Pancreas (tissue), 10 donors: ENCODE results near the gene SYNPO2. TPM values are rescaled to one million over a fixed set of nuclear protein-coding genes. Genes with fewer than 3 reads are reported as not detected.

Source experiments
- ATAC-seq, 4 donors: fragments of 200-7000 bp; cut with Tn5 transposase; one replicate each; pipeline versions ENCODE4 v1.8.0 to v1.9.1; 2020; ENCODE audit warnings: mild to moderate bottlenecking in 4 of 4, moderate library complexity in 4 of 4
- DNase-seq, 6 donors: peaks; one replicate each; pipeline ENCODE4 v3.0.0-alpha.2; 2020
- FAIRE-seq: peaks from 2 replicates; lab custom pipeline; 2012; peaks lifted over from hg19 to GRCh38; lab: Jason Lieb, UNC
- H3K27ac ChIP-seq, 4 donors: fragments of 200-600 bp; sonication (generic); 1 replicate in 3 of 4; 2 replicates in 1 of 4; pipeline versions ENCODE4 v1.5.0 to v1.8.0; 2020
- H3K27me3 ChIP-seq, 4 donors: fragments of 200-600 bp; one replicate each; pipeline ENCODE4 v1.8.0; 2021
- H3K36me3 ChIP-seq, 3 donors: fragments of 200-600 bp; sonication (generic) in 1 of 3; one replicate each; pipeline versions ENCODE4 v1.5.0 to v1.8.0; 2020 to 2021
- H3K4me1 ChIP-seq, 3 donors: fragments of 200-600 bp; one replicate each; pipeline ENCODE4 v1.8.0; 2021
- H3K4me3 ChIP-seq, 4 donors: fragments of 200-600 bp; sonication (generic) in 2 of 4; one replicate each; pipeline versions ENCODE4 v1.5.0 to v1.8.0; 2020 to 2021
- H3K9me3 ChIP-seq, 4 donors: fragments of 200-600 bp; one replicate each; pipeline ENCODE4 v1.8.0; 2021
- CTCF ChIP-seq, 4 donors: fragments of 200-600 bp; sonication (generic) in 3 of 4; IDR thresholded peaks; one replicate each; pipeline versions ENCODE4 v1.5.0 to v1.8.0; 2021; ENCODE audit warnings: antibody characterized with exemption in 4 of 4
- WGBS, 2 donors: extraction: QIAGEN DNeasy Blood & Tissue Kit; methylation state at CpG; one replicate each; pipeline ENCODE4 v1.1.7; 2013; 5-methylcytosine and 5-hydroxymethylcytosine counted together
- intact Hi-C, 3 donors: fragments of 100-400 bp; cut with DNase I; formaldehyde crosslinking; loops; one replicate each; pipeline versions ENCODE4 v1.11.1 to v1.14.2; 2022
- polyA plus RNA-seq, 2 donors: library from polyadenylated mRNA; stranded (reverse); fragments of 200-250 nt; gene quantifications; one replicate each; pipeline ENCODE4 v1.2.3, GENCODE V29; 2013
- total RNA-seq, 6 donors: library from RNA; stranded (reverse); fragmentation: NEBNext Ultra II Directional in 4 of 6; extraction: Animal tissue kit (Norgen Biotek cat#: 25700) in 4 of 6; gene quantifications; one replicate each; pipeline versions ENCODE4 v1.2.1 to v1.2.4, GENCODE V29; 2021 to 2023
- donor health status: healthy with polysubstance abuse.
- donor health status: DM: no; HTN: no; CAD: no; lungs with moderate emphysema.
- donor health status: DM: no; HTN: no; CAD: no.
- donor health status: control.
- donor health status: control.
- donor health status: Bipolar disorder and iron deficiency.
- donor health status: DM: yes; HTN: yes; CAD: no.
- donor health status: DM: no; HTN: no; CAD: no.
- donor health status: DM: no; HTN: no; CAD: no.
- donor health status: DM: yes; HTN: yes; CAD: no.

The SYNPO2 gene
- total and polyA plus RNA-seq, 8 donors: 2.1 to 10.9 (median 4.1) TPM

DNA sequence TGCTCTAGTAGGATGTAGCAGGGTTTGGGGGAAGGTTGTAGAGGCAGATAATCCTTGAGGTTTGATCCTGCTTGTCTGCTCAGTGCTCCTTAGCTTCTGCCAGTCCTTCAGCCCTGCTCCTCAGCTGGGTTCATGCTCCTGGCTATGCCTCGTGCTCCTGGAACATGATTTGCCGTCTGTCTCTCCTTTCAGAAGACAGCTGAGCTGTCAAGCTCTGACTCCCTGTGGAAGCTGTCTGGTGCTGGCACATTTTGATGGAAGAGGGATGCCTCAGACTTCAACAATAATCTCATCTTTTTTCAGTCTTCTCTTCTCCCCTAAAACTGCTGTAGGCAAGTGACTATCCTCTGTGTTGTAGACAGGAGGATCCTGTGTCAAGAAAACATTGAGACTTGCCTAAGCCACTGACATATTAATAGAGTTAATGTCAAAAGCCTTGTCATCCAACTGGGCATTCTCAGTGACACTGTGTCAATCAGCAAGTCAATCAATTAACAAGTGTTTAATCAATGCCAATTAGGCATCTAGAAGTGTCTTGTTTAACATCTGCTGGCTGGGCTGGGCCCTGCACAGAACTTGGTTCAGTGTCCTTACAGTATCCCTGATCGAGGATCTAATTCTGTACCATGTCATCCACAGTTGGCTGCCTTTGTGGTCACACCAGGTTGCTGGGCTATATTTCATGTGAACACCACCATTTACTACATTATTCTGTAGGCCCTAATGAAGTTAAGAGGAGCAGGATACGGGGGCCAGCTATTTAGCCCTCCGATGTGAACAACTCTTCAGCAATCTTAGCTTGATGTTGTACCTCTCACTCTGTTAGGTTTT lies 96.7 kb downstream of the SYNPO2 start:
- Histone ChIP-seq H3K27ac (no peak overlapping the region), H3K27me3 (no peaks in the 10 kb centered on the region), H3K4me1 (peaks cover 0 to 4% (median 0%) of the 10 kb centered on the region in 3 donors), H3K4me3 (no peak overlapping the region), H3K9me3 (no peaks in the 10 kb centered on the region), H3K36me3 (no peaks in the 10 kb centered on the region)
- FAIRE-seq (no peak), ATAC-seq (no peak), DNase-seq (no peak)
- TF ChIP-seq CTCF (IDR thresholded peaks at IDR 0.05): no peak
- intact Hi-C loops: no loop called here
- 83 to 94% methylated on average over 5 of the region's 5 CpGs for WGBS, 2 donors

GRCh38 chr4:118987959-118988634 lies 99.4 kb downstream of the SYNPO2 start:
- Histone ChIP-seq H3K36me3 (no peaks in the 10 kb centered on the region), H3K27me3 (no peaks in the 10 kb centered on the region), H3K9me3 (no peaks in the 10 kb centered on the region), H3K27ac (peak overlapping the region in 1 of 4 donors; percentile 19), H3K4me3 (no peak overlapping the region), H3K4me1 (peaks cover 0 to 4% (median 0%) of the 10 kb centered on the region in 3 donors)
- DNase-seq: no peak
- 74 to 75% methylated on average over 1 of the region's 1 CpG for WGBS, 2 donors
- no peak for FAIRE-seq
- ATAC-seq: peak; percentile 69 to 80 (median 73)
- intact Hi-C loops: no loop called here
- TF ChIP-seq CTCF (IDR thresholded peaks at IDR 0.05): no peak

GRCh38 chr4:118988635-118988972 lies 100.0 kb downstream of the SYNPO2 start:
- Histone ChIP-seq H3K4me3 (no peak overlapping the region), H3K4me1 (peaks cover 0 to 4% (median 0%) of the 10 kb centered on the region in 3 donors), H3K27ac (peak overlapping the region in 1 of 4 donors; percentile 19), H3K27me3 (no peaks in the 10 kb centered on the region), H3K36me3 (no peaks in the 10 kb centered on the region), H3K9me3 (no peaks in the 10 kb centered on the region)
- ATAC-seq (peak in 2 of 4 donors; percentile 50 to 53), DNase-seq (no peak), FAIRE-seq (no peak)
- WGBS, 2 donors: 68% methylated on average over 4 of the region's 4 CpGs
- intact Hi-C loops: no loop called here
- no peak for TF ChIP-seq CTCF (IDR thresholded peaks at IDR 0.05)

- DNase-seq (no peak), FAIRE-seq (no peak), ATAC-seq (peak in 2 of 4 donors; percentile 37 to 44)
- H3K4me1 ChIP-seq: peaks cover 0 to 4% (median 0%) of the 10 kb centered on the region in 3 donors
- WGBS, 2 donors: 88 to 94% methylated on average over 7 of the region's 7 CpGs
- H3K9me3 ChIP-seq: no peaks in the 10 kb centered on the region
- TF ChIP-seq CTCF (IDR thresholded peaks at IDR 0.05): no peak
- no peak overlapping the region for H3K4me3 ChIP-seq
- intact Hi-C loops: no loop called here
- no peak overlapping the region for H3K27ac ChIP-seq
- H3K27me3 ChIP-seq: no peaks in the 10 kb centered on the region
- H3K36me3 ChIP-seq: no peaks in the 10 kb centered on the region
Measured at GRCh38 chr4:118989098-118990080, 100.7 kb downstream of the SYNPO2 start.
